Keratinocyte (primary cell): Measurements from ENCODE around the gene NUP214.

Experiments used
- EZH2 ChIP-seq: IDR thresholded peaks from one replicate; pipeline ENCODE4 v1.6.1; 2012; ENCODE audit warnings: inconsistent platforms, mild to moderate bottlenecking, low read length, moderate library complexity
- TF ChIP-seq, protein P1 (sequence below), 3 experiments: IDR thresholded peaks in 1 of 3; conservative IDR thresholded peaks in 1 of 3; optimal IDR thresholded peaks in 1 of 3; 2 replicates in 2 of 3; 3 replicates in 1 of 3; pipeline versions ENCODE3 to v1.5.1; 2011; ENCODE audit warnings: low read length in 3 of 3, mild to moderate bottlenecking in 3 of 3, moderate library complexity in 2 of 3, control low read depth in 1 of 3, inconsistent platforms in 1 of 3; ENCODE audit not compliant: insufficient read depth in 2 of 3; ENCODE audit errors: extremely low read depth in 1 of 3

DNA sequence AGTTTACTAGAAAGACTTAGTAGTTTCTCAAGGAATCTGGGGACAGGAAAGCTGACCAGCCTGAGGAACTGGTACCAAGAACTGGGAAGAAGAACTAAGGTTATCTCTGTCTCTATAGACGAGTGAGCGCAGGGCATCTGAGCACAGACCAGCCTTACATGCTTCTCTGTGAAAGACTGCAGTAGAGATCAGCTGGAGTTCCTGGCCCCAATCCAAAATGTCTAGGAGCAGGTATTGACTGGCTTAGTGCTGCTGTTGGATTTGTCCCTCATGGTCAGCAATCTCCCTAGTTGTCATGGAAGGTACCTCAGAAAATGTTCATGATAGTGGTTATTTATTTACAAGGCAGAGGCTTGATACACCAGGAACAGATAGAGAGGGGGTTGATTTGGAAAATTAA, 13.3 kb downstream of the NUP214 start:
- TF ChIP-seq, protein P1, sequence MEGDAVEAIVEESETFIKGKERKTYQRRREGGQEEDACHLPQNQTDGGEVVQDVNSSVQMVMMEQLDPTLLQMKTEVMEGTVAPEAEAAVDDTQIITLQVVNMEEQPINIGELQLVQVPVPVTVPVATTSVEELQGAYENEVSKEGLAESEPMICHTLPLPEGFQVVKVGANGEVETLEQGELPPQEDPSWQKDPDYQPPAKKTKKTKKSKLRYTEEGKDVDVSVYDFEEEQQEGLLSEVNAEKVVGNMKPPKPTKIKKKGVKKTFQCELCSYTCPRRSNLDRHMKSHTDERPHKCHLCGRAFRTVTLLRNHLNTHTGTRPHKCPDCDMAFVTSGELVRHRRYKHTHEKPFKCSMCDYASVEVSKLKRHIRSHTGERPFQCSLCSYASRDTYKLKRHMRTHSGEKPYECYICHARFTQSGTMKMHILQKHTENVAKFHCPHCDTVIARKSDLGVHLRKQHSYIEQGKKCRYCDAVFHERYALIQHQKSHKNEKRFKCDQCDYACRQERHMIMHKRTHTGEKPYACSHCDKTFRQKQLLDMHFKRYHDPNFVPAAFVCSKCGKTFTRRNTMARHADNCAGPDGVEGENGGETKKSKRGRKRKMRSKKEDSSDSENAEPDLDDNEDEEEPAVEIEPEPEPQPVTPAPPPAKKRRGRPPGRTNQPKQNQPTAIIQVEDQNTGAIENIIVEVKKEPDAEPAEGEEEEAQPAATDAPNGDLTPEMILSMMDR (optimal IDR thresholded peaks at IDR 0.05 in 1 of 3, IDR thresholded peaks at IDR 0.05 in 1 of 3, conservative IDR thresholded peaks at IDR 0.05 in 1 of 3; ENCODE audit: extremely low read depth in 1 of 3, insufficient read depth in 2 of 3, low read length in 3 of 3) = no peak
- TF ChIP-seq EZH2 = no peak
